ENCODE data around the gene MGAT5B. TPM values are rescaled to one million over a fixed set of nuclear protein-coding genes. Genes with fewer than 3 reads are reported as not detected.

The MGAT5B gene
- total and polyA plus RNA-seq, 7 donors, result 0.16 to 0.83 (median 0.51) TPM; not detected in 2

GRCh38 chr17:76915840-76916510 lies 47.8 kb downstream of the MGAT5B start:
- DNase-seq, result no peak
- WGBS, 2 donors, result 87 to 88% methylated on average over 28 of the region's 28 CpGs
- H3K9me3 ChIP-seq, result no peaks in the 10 kb centered on the region
- intact Hi-C loops (cut with DNase I), result no loop called here
- no peak overlapping the region for H3K27ac ChIP-seq
- no peaks in the 10 kb centered on the region for H3K4me1 ChIP-seq
- H3K36me3 ChIP-seq, result no peaks in the 10 kb centered on the region
- H3K27me3 ChIP-seq, result peaks cover 0 to 35% (median 0%) of the 10 kb centered on the region in 3 donors
- TF ChIP-seq POLR2AphosphoS5 (IDR thresholded peaks at IDR 0.05) (no peak), CTCF (IDR thresholded peaks at IDR 0.05) (no peak), POLR2A (IDR thresholded peaks at IDR 0.05) (no peak), EP300 (IDR thresholded peaks at IDR 0.05) (no peak)
- no peak overlapping the region for H3K4me3 ChIP-seq

- intact Hi-C loops (cut with DNase I), result no loop called here
- no peak for DNase-seq
- Histone ChIP-seq H3K4me1 (no peaks in the 10 kb centered on the region), H3K36me3 (no peaks in the 10 kb centered on the region), H3K27me3 (peaks cover 0 to 50% (median 5%) of the 10 kb centered on the region in 3 donors), H3K4me3 (no peak overlapping the region), H3K27ac (no peak overlapping the region), H3K9me3 (no peaks in the 10 kb centered on the region)
- TF ChIP-seq CTCF (IDR thresholded peaks at IDR 0.05) (no peak), POLR2A (IDR thresholded peaks at IDR 0.05) (no peak), POLR2AphosphoS5 (IDR thresholded peaks at IDR 0.05) (no peak)
- 62 to 75% methylated on average over 15 of the region's 15 CpGs for WGBS, 2 donors
These were observed 49.6 kb downstream of the MGAT5B start for GRCh38 chr17:76917829-76918228.

GRCh38 chr17:76918811-76919210 lies 50.6 kb downstream of the MGAT5B start:
- intact Hi-C loops (cut with DNase I), result no loop called here
- H3K27ac ChIP-seq, result no peak overlapping the region
- DNase-seq, result no peak
- peaks cover 0 to 53% (median 5%) of the 10 kb centered on the region in 3 donors for H3K27me3 ChIP-seq
- H3K9me3 ChIP-seq, result no peaks in the 10 kb centered on the region
- no peak for TF ChIP-seq EP300 (IDR thresholded peaks at IDR 0.05)
- no peak for TF ChIP-seq POLR2A (IDR thresholded peaks at IDR 0.05)
- no peak for TF ChIP-seq POLR2AphosphoS5 (IDR thresholded peaks at IDR 0.05)
- TF ChIP-seq CTCF (IDR thresholded peaks at IDR 0.05), result no peak
- H3K36me3 ChIP-seq, result no peaks in the 10 kb centered on the region
- H3K4me3 ChIP-seq, result no peak overlapping the region
- no peaks in the 10 kb centered on the region for H3K4me1 ChIP-seq
- WGBS, 2 donors, result 67 to 80% methylated on average over 6 of the region's 6 CpGs

- Histone ChIP-seq H3K4me3 (no peak overlapping the region), H3K9me3 (no peaks in the 10 kb centered on the region), H3K27me3 (peaks cover 0 to 43% (median 5%) of the 10 kb centered on the region in 3 donors), H3K4me1 (peaks cover 0 to 5% (median 2%) of the 10 kb centered on the region in 4 donors), H3K36me3 (no peaks in the 10 kb centered on the region), H3K27ac (no peak overlapping the region)
- TF ChIP-seq CTCF (IDR thresholded peaks at IDR 0.05), result no peak
- no peak for TF ChIP-seq POLR2A (IDR thresholded peaks at IDR 0.05)
- TF ChIP-seq EP300 (IDR thresholded peaks at IDR 0.05), result no peak
- no peak for TF ChIP-seq POLR2AphosphoS5 (IDR thresholded peaks at IDR 0.05)
- no peak for DNase-seq
- intact Hi-C loops (cut with DNase I), result no loop called here
- 28 to 56% methylated on average over 13 of the region's 13 CpGs for WGBS, 2 donors
These were observed 52.3 kb downstream of the MGAT5B start for GRCh38 chr17:76920364-76921139.

All from sigmoid colon (tissue), 7 donors.